Progenitor cell of endocrine pancreas (in vitro differentiated cells): Measurements from ENCODE around the gene STK10. TPM values are rescaled to one million over a fixed set of nuclear protein-coding genes. Genes with fewer than 3 reads are reported as not detected.

ENCODE experiments used
- DNase-seq: peaks from one replicate; pipeline ENCODE4 v3.0.0; 2021; ENCODE audit warnings: low spot score; ENCODE audit not compliant: unreplicated experiment
- H3K27ac Mint-ChIP-seq: 2 replicates; pipeline ENCODE4 v1.8.0; 2021; ENCODE audit warnings: mild to moderate bottlenecking, moderate library complexity, mixed read lengths
- H3K27me3 Mint-ChIP-seq: 2 replicates; pipeline ENCODE4 v1.8.0; 2021; ENCODE audit warnings: mixed read lengths
- H3K36me3 Mint-ChIP-seq: 2 replicates; pipeline ENCODE4 v1.8.0; 2022; ENCODE audit warnings: mixed read lengths; ENCODE audit not compliant: insufficient read depth
- H3K4me1 Mint-ChIP-seq: 2 replicates; pipeline ENCODE4 v1.8.0; 2021; ENCODE audit warnings: low read depth, mixed read lengths
- H3K4me3 Mint-ChIP-seq: 2 replicates; pipeline ENCODE4 v1.8.0; 2021; ENCODE audit warnings: low read depth, mild to moderate bottlenecking, moderate library complexity, mixed read lengths
- H3K9me3 Mint-ChIP-seq: 2 replicates; pipeline ENCODE4 v1.8.0; 2021; ENCODE audit warnings: low read depth, mixed read lengths
- total RNA-seq: library from RNA; stranded (reverse); gene quantifications from 2 replicates; pipeline ENCODE4 v1.2.1, GENCODE V29; 2021
- TF ChIP-seq, protein P1 (sequence below): fragments of 200-600 bp; sonication (generic); IDR thresholded peaks from one replicate; pipeline ENCODE4 v1.5.0; 2021; ENCODE audit warnings: antibody characterized with exemption, mild to moderate bottlenecking; ENCODE audit not compliant: unreplicated experiment

STK10 gene
- total RNA-seq, 1 donor from 2014 or later: 18.1 TPM

DNA sequence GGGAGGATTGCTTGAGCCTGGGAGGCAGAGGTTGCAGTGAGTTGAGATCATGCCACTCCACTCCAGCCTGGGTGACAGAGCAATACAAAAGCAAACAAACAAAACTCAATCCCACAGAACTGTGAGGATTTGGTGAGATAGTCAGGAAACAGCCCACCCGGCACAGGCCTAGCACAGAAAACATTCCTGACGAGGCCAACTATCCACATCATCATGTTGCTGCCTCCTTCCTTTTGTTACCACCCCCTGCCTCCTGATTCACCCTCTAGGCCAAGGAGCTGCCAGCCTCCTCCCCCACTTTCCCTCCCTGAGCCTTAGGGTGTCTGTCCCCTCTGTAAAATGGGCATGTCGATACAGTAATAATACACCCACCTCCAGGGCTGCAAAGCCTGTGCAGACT lies 39.0 kb downstream of the STK10 start:
- no peak overlapping the region for H3K27ac Mint-ChIP-seq
- H3K4me1 Mint-ChIP-seq: peaks cover 16% of the 10 kb centered on the region
- no peaks in the 10 kb centered on the region for H3K27me3 Mint-ChIP-seq
- no peak for DNase-seq
- TF ChIP-seq, protein P1, sequence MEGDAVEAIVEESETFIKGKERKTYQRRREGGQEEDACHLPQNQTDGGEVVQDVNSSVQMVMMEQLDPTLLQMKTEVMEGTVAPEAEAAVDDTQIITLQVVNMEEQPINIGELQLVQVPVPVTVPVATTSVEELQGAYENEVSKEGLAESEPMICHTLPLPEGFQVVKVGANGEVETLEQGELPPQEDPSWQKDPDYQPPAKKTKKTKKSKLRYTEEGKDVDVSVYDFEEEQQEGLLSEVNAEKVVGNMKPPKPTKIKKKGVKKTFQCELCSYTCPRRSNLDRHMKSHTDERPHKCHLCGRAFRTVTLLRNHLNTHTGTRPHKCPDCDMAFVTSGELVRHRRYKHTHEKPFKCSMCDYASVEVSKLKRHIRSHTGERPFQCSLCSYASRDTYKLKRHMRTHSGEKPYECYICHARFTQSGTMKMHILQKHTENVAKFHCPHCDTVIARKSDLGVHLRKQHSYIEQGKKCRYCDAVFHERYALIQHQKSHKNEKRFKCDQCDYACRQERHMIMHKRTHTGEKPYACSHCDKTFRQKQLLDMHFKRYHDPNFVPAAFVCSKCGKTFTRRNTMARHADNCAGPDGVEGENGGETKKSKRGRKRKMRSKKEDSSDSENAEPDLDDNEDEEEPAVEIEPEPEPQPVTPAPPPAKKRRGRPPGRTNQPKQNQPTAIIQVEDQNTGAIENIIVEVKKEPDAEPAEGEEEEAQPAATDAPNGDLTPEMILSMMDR: no peak
- no peaks in the 10 kb centered on the region for H3K36me3 Mint-ChIP-seq
- H3K4me3 Mint-ChIP-seq: no peak overlapping the region
- H3K9me3 Mint-ChIP-seq: no peaks in the 10 kb centered on the region

- no peak for DNase-seq
- H3K36me3 Mint-ChIP-seq: no peaks in the 10 kb centered on the region
- TF ChIP-seq, protein P1: no peak
- no peak overlapping the region for H3K4me3 Mint-ChIP-seq
- no peak overlapping the region for H3K27ac Mint-ChIP-seq
- H3K9me3 Mint-ChIP-seq: no peaks in the 10 kb centered on the region
- H3K27me3 Mint-ChIP-seq: no peaks in the 10 kb centered on the region
- peaks cover 16% of the 10 kb centered on the region for H3K4me1 Mint-ChIP-seq
Observed at GRCh38 chr5:172148381-172148780, 39.6 kb downstream of the STK10 start.

DNA sequence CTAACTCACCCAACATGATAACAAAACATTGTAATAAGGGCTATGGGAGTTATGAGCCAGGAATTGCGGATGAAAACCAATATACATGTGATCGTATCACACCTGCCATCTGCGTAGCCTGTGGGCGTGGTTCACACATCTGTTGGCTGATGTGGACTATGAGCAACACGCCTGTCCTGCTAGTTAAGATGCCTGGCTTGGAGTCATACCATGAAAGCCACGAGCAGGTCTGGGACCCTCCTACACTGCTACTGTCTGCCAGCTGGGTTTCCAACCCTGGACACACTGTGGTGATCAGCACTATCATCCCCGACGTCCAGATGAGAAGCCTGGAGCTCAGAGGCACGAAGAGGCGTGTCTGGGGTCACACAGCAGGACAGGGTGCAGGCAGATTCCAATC lies 40.2 kb downstream of the STK10 start:
- Mint-ChIP-seq H3K27ac (no peak overlapping the region), H3K27me3 (no peaks in the 10 kb centered on the region), H3K36me3 (no peaks in the 10 kb centered on the region), H3K4me3 (no peak overlapping the region), H3K4me1 (peaks cover 19% of the 10 kb centered on the region), H3K9me3 (no peaks in the 10 kb centered on the region)
- no peak for DNase-seq
- TF ChIP-seq, protein P1: no peak

GRCh38 chr5:172146748-172147092 lies 41.3 kb downstream of the STK10 start:
- H3K27ac Mint-ChIP-seq: peak overlapping the region; percentile 71
- DNase-seq: no peak
- H3K4me3 Mint-ChIP-seq: no peak overlapping the region
- peaks cover 30% of the 10 kb centered on the region for H3K4me1 Mint-ChIP-seq
- no peaks in the 10 kb centered on the region for H3K9me3 Mint-ChIP-seq
- TF ChIP-seq, protein P1: no peak
- no peaks in the 10 kb centered on the region for H3K27me3 Mint-ChIP-seq
- no peaks in the 10 kb centered on the region for H3K36me3 Mint-ChIP-seq

GRCh38 chr5:172145870-172146747 lies 41.9 kb downstream of the STK10 start:
- H3K9me3 Mint-ChIP-seq: no peaks in the 10 kb centered on the region
- DNase-seq: no peak
- H3K27ac Mint-ChIP-seq: peak overlapping the region; percentile 91
- no peaks in the 10 kb centered on the region for H3K27me3 Mint-ChIP-seq
- H3K4me3 Mint-ChIP-seq: no peak overlapping the region
- H3K4me1 Mint-ChIP-seq: peaks cover 33% of the 10 kb centered on the region
- no peaks in the 10 kb centered on the region for H3K36me3 Mint-ChIP-seq
- TF ChIP-seq, protein P1: no peak
